H1 (cell line): Measurements from ENCODE around the gene WWC2. TPM values are rescaled to one million over a fixed set of nuclear protein-coding genes. Genes with fewer than 3 reads are reported as not detected.

ENCODE experiments used
- CTCF ChIA-PET: fragments of 300-600 bp; sonication (Branson Sonifier 250); formaldehyde crosslinking; loops from one replicate; lab custom pipeline; 2021; ENCODE audit not compliant: partially characterized antibody; lab: Charles Lee
- POLR2A ChIA-PET: fragments of 300-600 bp; sonication (Branson Sonifier 250); formaldehyde crosslinking; loops from one replicate; lab custom pipeline; 2021; ENCODE audit warnings: inconsistent platforms; ENCODE audit not compliant: partially characterized antibody; lab: Charles Lee
- DNase-seq, 2 experiments: peaks; one replicate each; pipeline versions ENCODE4 v3.0.0 to v3.0.0-alpha.2; 2010 to 2022; ENCODE audit warnings: low spot score in 2 of 2, low read depth in 1 of 2, mixed read lengths in 1 of 2
- FAIRE-seq: peaks from 2 replicates; lab custom pipeline; 2011; peaks lifted over from hg19 to GRCh38; lab: Jason Lieb, UNC
- H2AFZ ChIP-seq: 2 replicates; pipeline ENCODE4 v1.8.1; 2012; ENCODE audit warnings: low read length, inconsistent platforms
- H2AK5ac ChIP-seq: 2 replicates; pipeline ENCODE4 v1.6.1; 2013; ENCODE audit warnings: low read depth, low read length
- H2BK120ac ChIP-seq: replicated peaks from 2 replicates; pipeline ENCODE3; 2013; ENCODE audit warnings: low read depth, low read length, inconsistent platforms
- H2BK12ac ChIP-seq: 2 replicates; pipeline ENCODE4 v1.6.1; 2013; ENCODE audit warnings: low read depth, low read length
- H2BK15ac ChIP-seq: 2 replicates; pipeline ENCODE4 v1.6.1; 2013; ENCODE audit warnings: low read length
- H2BK20ac ChIP-seq: 2 replicates; pipeline ENCODE4 v1.6.1; 2013; ENCODE audit warnings: low read length
- H2BK5ac ChIP-seq: 2 replicates; pipeline ENCODE4 v1.6.1; 2013; ENCODE audit warnings: low read depth, low read length
- H3K14ac ChIP-seq: 2 replicates; pipeline ENCODE4 v1.6.1; 2013; ENCODE audit warnings: inconsistent platforms; ENCODE audit not compliant: insufficient read length
- H3K18ac ChIP-seq: 2 replicates; pipeline ENCODE4 v1.6.1; 2013; ENCODE audit warnings: low read length; ENCODE audit errors: extremely low read depth
- H3K23ac ChIP-seq: 2 replicates; pipeline ENCODE4 v1.6.1; 2013; ENCODE audit warnings: inconsistent platforms; ENCODE audit not compliant: insufficient read length
- H3K23me2 ChIP-seq: 2 replicates; pipeline ENCODE4 v1.6.1; 2013; ENCODE audit warnings: low read depth, low read length
- H3K27ac ChIP-seq: 2 replicates; pipeline ENCODE4 v1.6.1; 2011; ENCODE audit warnings: low read depth, low read length, inconsistent platforms
- H3K27me3 ChIP-seq, 4 experiments: replicated peaks in 1 of 4; 1 replicate in 1 of 4; 2 replicates in 3 of 4; pipeline versions ENCODE4 v1.6.1 to v1.8.1; 2011 to 2013; ENCODE audit warnings: low read length in 3 of 4, mild to moderate bottlenecking in 3 of 4, inconsistent platforms in 2 of 4, mixed read lengths in 2 of 4, moderate library complexity in 1 of 4; ENCODE audit not compliant: control insufficient read depth in 3 of 4, insufficient read depth in 3 of 4; ENCODE audit errors: extremely low read depth in 1 of 4
- H3K36me3 ChIP-seq, 4 experiments: 2 replicates each; pipeline versions ENCODE4 v1.6.1 to v1.8.1; 2011 to 2013; ENCODE audit warnings: mild to moderate bottlenecking in 4 of 4, low read length in 3 of 4, moderate library complexity in 2 of 4, control low read depth in 1 of 4, inconsistent platforms in 1 of 4; ENCODE audit not compliant: insufficient read depth in 4 of 4, control insufficient read depth in 2 of 4
- H3K4ac ChIP-seq: replicated peaks from 2 replicates; pipeline ENCODE3; 2013; ENCODE audit warnings: low read length, low read depth, mixed read lengths, inconsistent platforms; ENCODE audit not compliant: insufficient read length
- H3K4me1 ChIP-seq, 4 experiments: replicated peaks in 1 of 4; 1 replicate in 1 of 4; 2 replicates in 3 of 4; pipeline versions ENCODE4 v1.6.1 to v1.8.1; 2011 to 2013; ENCODE audit warnings: low read length in 3 of 4, inconsistent platforms in 2 of 4, mixed read lengths in 1 of 4; ENCODE audit not compliant: insufficient read depth in 4 of 4, control insufficient read depth in 3 of 4
- H3K4me2 ChIP-seq, 2 experiments: 2 replicates each; pipeline versions ENCODE4 v1.6.1 to v1.8.1; 2011 to 2013; ENCODE audit warnings: low read depth in 2 of 2, low read length in 2 of 2, control low read depth in 1 of 2, inconsistent platforms in 1 of 2, mild to moderate bottlenecking in 1 of 2; ENCODE audit not compliant: insufficient read depth in 1 of 2
- H3K4me3 ChIP-seq, 4 experiments: fragments of 200-600, 300-600 bp in 1 of 4; sonication (generic), shearing (Covaris generic), sonication (Bioruptor Twin) in 1 of 4; 2 replicates each; pipeline versions ENCODE4 v1.5.1 to v1.8.1; 2011 to 2016; ENCODE audit warnings: low read length in 4 of 4, low read depth in 3 of 4, control low read depth in 2 of 4, inconsistent platforms in 2 of 4, mild to moderate bottlenecking in 2 of 4, mixed read lengths in 1 of 4, moderate library complexity in 1 of 4; ENCODE audit not compliant: insufficient read depth in 2 of 4; ENCODE audit errors: extremely low read depth in 1 of 4
- H3K56ac ChIP-seq: replicated peaks from 2 replicates; pipeline ENCODE3; 2013; ENCODE audit warnings: low read depth, mild to moderate bottlenecking, mixed read lengths, low read length, inconsistent platforms; ENCODE audit not compliant: insufficient read length
- H3K79me1 ChIP-seq: 2 replicates; pipeline ENCODE4 v1.6.1; 2013; ENCODE audit warnings: low read depth, low read length, control low read depth
- H3K79me2 ChIP-seq, 2 experiments: 2 replicates each; pipeline versions ENCODE4 v1.6.1 to v1.8.1; 2012 to 2013; ENCODE audit warnings: low read length in 2 of 2, mild to moderate bottlenecking in 2 of 2, inconsistent platforms in 1 of 2; ENCODE audit not compliant: insufficient read depth in 2 of 2, control insufficient read depth in 1 of 2
- H3K9ac ChIP-seq, 4 experiments: replicated peaks in 1 of 4; 1 replicate in 1 of 4; 2 replicates in 3 of 4; pipeline versions ENCODE4 v1.6.1 to v1.8.1; 2011 to 2013; ENCODE audit warnings: low read depth in 3 of 4, low read length in 3 of 4, control low read depth in 2 of 4, mild to moderate bottlenecking in 2 of 4, moderate library complexity in 2 of 4, inconsistent platforms in 1 of 4; ENCODE audit errors: extremely low read depth in 1 of 4
- H3K9me3 ChIP-seq, 2 experiments: 2 replicates each; pipeline versions ENCODE4 v1.6.1 to v1.8.1; 2012 to 2013; ENCODE audit warnings: mild to moderate bottlenecking in 2 of 2, moderate library complexity in 2 of 2, control low read depth in 1 of 2, inconsistent platforms in 1 of 2, low read depth in 1 of 2, low read length in 1 of 2, mixed read lengths in 1 of 2; ENCODE audit not compliant: insufficient read depth in 2 of 2
- H4K20me1 ChIP-seq, 2 experiments: replicated peaks in 1 of 2; 2 replicates each; pipeline versions ENCODE3 to v1.8.1; 2011 to 2013; ENCODE audit warnings: inconsistent platforms in 2 of 2, low read length in 2 of 2, mild to moderate bottlenecking in 1 of 2; ENCODE audit not compliant: insufficient read depth in 2 of 2, control insufficient read depth in 1 of 2
- H4K5ac ChIP-seq: 2 replicates; pipeline ENCODE4 v1.6.1; 2013; ENCODE audit warnings: low read length, low read depth, mixed read lengths, inconsistent platforms; ENCODE audit not compliant: insufficient read length
- H4K8ac ChIP-seq: 2 replicates; pipeline ENCODE4 v1.8.0; 2013; ENCODE audit warnings: mild to moderate bottlenecking, moderate library complexity, low read length, inconsistent platforms; ENCODE audit not compliant: insufficient read depth; ENCODE audit errors: extremely low read depth
- H4K91ac ChIP-seq: replicated peaks from 2 replicates; pipeline ENCODE3; 2013; ENCODE audit warnings: low read length, mixed read lengths, inconsistent platforms; ENCODE audit not compliant: insufficient read length
- CHD1 ChIP-seq: IDR thresholded peaks from 2 replicates; pipeline ENCODE4 v1.6.1; 2012; ENCODE audit warnings: low read depth, low read length, improper control_type of control experiment
- JUND ChIP-seq: IDR thresholded peaks from 2 replicates; pipeline ENCODE4 v1.6.1; 2011; ENCODE audit warnings: mild to moderate bottlenecking, improper control_type of control experiment, low read length
- KDM1A ChIP-seq: fragments of 200-600, 300-600 bp; sonication (generic); IDR thresholded peaks from 2 replicates; pipeline ENCODE4 v1.7.1; 2016; ENCODE audit warnings: mild to moderate bottlenecking, low read length, borderline replicate concordance
- KDM4A ChIP-seq: IDR thresholded peaks from one replicate; pipeline ENCODE4 v1.7.1; 2012; ENCODE audit warnings: low read depth, mild to moderate bottlenecking, moderate library complexity, low read length, inconsistent platforms; ENCODE audit not compliant: severe bottlenecking
- MAX ChIP-seq: IDR thresholded peaks from 2 replicates; pipeline ENCODE4 v1.6.1; 2012; ENCODE audit warnings: inconsistent platforms
- POLR2A ChIP-seq, 2 experiments: IDR thresholded peaks; 1 replicate in 1 of 2; 2 replicates in 1 of 2; pipeline ENCODE4 v1.6.1; 2011; ENCODE audit warnings: low read depth in 2 of 2, low read length in 2 of 2, mild to moderate bottlenecking in 2 of 2; ENCODE audit errors: control extremely low read depth in 1 of 2
- POLR2AphosphoS5 ChIP-seq: IDR thresholded peaks from 2 replicates; pipeline ENCODE4 v1.6.1; 2011; ENCODE audit warnings: low read depth, low read length
- RNF2 ChIP-seq: fragments of 200-900, 300-1000 bp; sonication (generic); IDR thresholded peaks from 2 replicates; pipeline ENCODE4 v1.7.1; 2016; ENCODE audit warnings: borderline replicate concordance, low read depth, mild to moderate bottlenecking, antibody characterized with exemption, low read length; ENCODE audit not compliant: poor library complexity, severe bottlenecking; ENCODE audit errors: missing control alignments
- SP1 ChIP-seq: IDR thresholded peaks from 2 replicates; pipeline ENCODE4 v1.6.1; 2011; ENCODE audit warnings: low read depth, low read length
- SP4 ChIP-seq: IDR thresholded peaks from 2 replicates; pipeline ENCODE4 v1.6.1; 2012; ENCODE audit warnings: low read length, inconsistent platforms
- SRF ChIP-seq: IDR thresholded peaks from 2 replicates; pipeline ENCODE4 v1.6.1; 2011; ENCODE audit warnings: mild to moderate bottlenecking, low read depth, low read length, moderate library complexity
- TAF7 ChIP-seq: optimal IDR thresholded peaks from 2 replicates; pipeline ENCODE3; 2011; ENCODE audit warnings: low read depth, mild to moderate bottlenecking, inconsistent platforms, low read length, moderate library complexity, borderline replicate concordance
- WGBS, 2 experiments: shearing (Covaris generic) in 1 of 2; methylation state at CpG; one replicate each; pipeline versions ENCODE4 v1.1.6 to v1.1.7; 2013 to 2015; ENCODE audit warnings: low lambda C conversion rate in 2 of 2, mixed read lengths in 2 of 2, inconsistent platforms in 1 of 2, low coverage in 1 of 2, missing lambda C conversion rate in 1 of 2; ENCODE audit not compliant: insufficient replicate concordance in 2 of 2, insufficient coverage in 1 of 2, insufficient read length in 1 of 2; ENCODE audit errors: extremely low coverage in 1 of 2, missing lambda C conversion rate in 1 of 2; 5-methylcytosine and 5-hydroxymethylcytosine counted together
- polyA plus RNA-seq, 7 experiments: library from polyadenylated mRNA; depleted of rRNA in 3 of 7; stranded (reverse) in 5 of 7; unstranded in 2 of 7; fragments of >200 nt in 5 of 7; fragments of 200-250 nt in 2 of 7; gene quantifications; 1 replicate in 5 of 7; 2 replicates in 1 of 7; 4 replicates in 1 of 7; pipeline versions ENCODE4 v1.2.1 to v1.2.3, GENCODE V29; 2011 to 2013; ENCODE audit warnings: missing spikeins in 2 of 7, mixed read lengths in 2 of 7
- total RNA-seq: library from RNA; stranded (reverse); fragmentation: NEBNext Ultra II Directional; extraction: Animal tissue kit (Norgen Biotek cat#: 25700); gene quantifications from 2 replicates; pipeline ENCODE4 v1.2.1, GENCODE V29; 2021

WWC2 gene
- total and polyA plus RNA-seq, 2 of the 8 experiments (the other 6 are each of a cell fraction or from before 2014, with no cell fraction given): 17.6 to 135 TPM

GRCh38 chr4:183286590-183287308, 187.7 kb downstream of the WWC2 start:
- H2AK5ac ChIP-seq: no peak overlapping the region
- no peak overlapping the region for H3K27ac ChIP-seq
- H4K91ac ChIP-seq: no peak overlapping the region
- H2BK15ac ChIP-seq: no peak overlapping the region
- H2BK5ac ChIP-seq: no peak overlapping the region; the same call in 1 of the 2 replicates
- no peak overlapping the region for H3K4me2 ChIP-seq
- no peak overlapping the region for H2BK20ac ChIP-seq
- FAIRE-seq: no peak
- H3K18ac ChIP-seq: no peak overlapping the region
- WGBS, 2 experiments: 97% methylated on average over 11 of the region's 11 CpGs; no CpG with 5 or more reads in 1 of the 2 experiments
- H3K9me3 ChIP-seq: no peaks in the 10 kb centered on the region
- H4K5ac ChIP-seq: no peak overlapping the region
- DNase-seq: no peak
- H3K36me3 ChIP-seq: peaks cover 32 to 81% (median 58%) of the 10 kb centered on the region in 4 experiments
- peaks cover 1 to 11% of the 10 kb centered on the region in 2 experiments for H4K20me1 ChIP-seq
- no peak overlapping the region for H4K8ac ChIP-seq
- H3K27me3 ChIP-seq: no peaks in the 10 kb centered on the region
- no peak overlapping the region for H3K4ac ChIP-seq
- CTCF ChIA-PET: interaction anchor here (1.2 to 1.5 kb wide), 2 partner anchors 77 to 213 kb away, joined by 3 to 5 read pairs; no protein-coding TSS in a partner anchor
- H3K56ac ChIP-seq: no peak overlapping the region
- H3K4me3 ChIP-seq: no peak overlapping the region
- no peak overlapping the region for H2BK12ac ChIP-seq
- H3K79me1 ChIP-seq: no peaks in the 10 kb centered on the region
- H2BK120ac ChIP-seq: no peak overlapping the region
- H3K79me2 ChIP-seq: no peaks in the 10 kb centered on the region
- TF ChIP-seq SRF (no peak), KDM1A (no peak), JUND (no peak), MAX (no peak), CHD1 (no peak), POLR2AphosphoS5 (no peak), SP1 (no peak), POLR2A (IDR thresholded peaks at IDR 0.05; ENCODE audit: control extremely low read depth in 1 of 2, low read depth in 2 of 2, low read length in 2 of 2) (no peak), TAF7 (no peak), KDM4A (no peak), RNF2 (no peak), SP4 (no peak)
- no peaks in the 10 kb centered on the region for H3K23me2 ChIP-seq
- H3K14ac ChIP-seq: no peak overlapping the region
- POLR2A ChIA-PET: interaction anchor here (1.1 kb wide), 1 partner anchor 23 kb away, joined by 3 read pairs; no protein-coding TSS in a partner anchor
- no peaks in the 10 kb centered on the region for H3K4me1 ChIP-seq
- H3K23ac ChIP-seq: no peak overlapping the region
- H2AFZ ChIP-seq: no peak overlapping the region
- peak overlapping the region in 1 of 4 experiments; percentile 32; a peak in 1 of 7 replicates for H3K9ac ChIP-seq
